Limb (tissue), 2 donors: Measurements from ENCODE around the gene CCDC85A.

Source experiments
- DNase-seq, 2 donors: peaks; one replicate each; pipeline ENCODE4 v3.0.0-alpha.2; 2016; ENCODE audit errors: extremely low spot score in 2 of 2

CCDC85A gene

DNA sequence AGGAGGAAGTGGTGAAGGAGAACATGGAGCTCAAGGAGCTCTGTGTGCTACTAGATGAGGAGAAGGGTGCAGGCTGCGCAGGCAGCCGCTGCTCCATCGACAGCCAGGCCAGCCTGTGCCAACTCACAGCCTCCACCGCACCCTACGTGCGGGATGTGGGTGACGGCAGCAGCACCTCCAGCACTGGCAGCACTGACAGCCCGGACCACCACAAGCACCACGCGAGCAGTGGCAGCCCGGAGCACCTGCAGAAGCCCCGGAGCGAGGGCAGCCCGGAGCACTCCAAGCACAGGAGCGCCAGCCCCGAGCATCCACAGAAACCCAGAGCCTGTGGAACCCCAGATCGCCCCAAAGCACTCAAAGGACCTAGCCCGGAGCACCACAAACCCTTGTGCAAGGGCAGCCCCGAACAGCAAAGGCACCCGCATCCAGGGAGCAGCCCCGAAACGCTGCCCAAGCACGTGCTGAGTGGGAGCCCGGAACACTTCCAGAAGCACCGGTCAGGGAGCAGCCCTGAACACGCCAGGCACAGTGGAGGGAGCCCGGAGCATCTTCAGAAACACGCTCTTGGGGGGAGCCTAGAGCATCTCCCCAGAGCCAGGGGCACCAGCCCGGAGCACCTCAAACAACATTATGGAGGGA, 9.0 kb downstream of the CCDC85A start:
- DNase-seq: no peak

DNA sequence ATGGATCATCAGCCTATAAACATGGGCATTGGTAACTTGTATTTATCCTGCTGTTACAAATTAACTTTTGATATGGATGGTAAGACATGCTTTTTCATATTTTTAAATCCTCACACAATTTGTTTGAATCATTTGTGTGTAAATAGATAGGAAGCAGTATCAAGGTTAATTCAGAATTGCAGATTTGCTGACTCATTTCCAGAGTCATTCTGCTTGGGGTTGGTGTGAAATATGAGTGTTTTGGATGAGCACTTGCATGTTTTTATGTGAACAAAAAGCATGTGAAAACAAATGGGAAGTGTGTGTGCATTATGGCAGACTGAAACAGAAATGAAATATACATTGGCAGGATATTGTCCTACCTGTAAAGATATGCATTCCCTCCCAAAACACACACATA, 11.8 kb downstream of the CCDC85A start:
- DNase-seq: no peak

DNA sequence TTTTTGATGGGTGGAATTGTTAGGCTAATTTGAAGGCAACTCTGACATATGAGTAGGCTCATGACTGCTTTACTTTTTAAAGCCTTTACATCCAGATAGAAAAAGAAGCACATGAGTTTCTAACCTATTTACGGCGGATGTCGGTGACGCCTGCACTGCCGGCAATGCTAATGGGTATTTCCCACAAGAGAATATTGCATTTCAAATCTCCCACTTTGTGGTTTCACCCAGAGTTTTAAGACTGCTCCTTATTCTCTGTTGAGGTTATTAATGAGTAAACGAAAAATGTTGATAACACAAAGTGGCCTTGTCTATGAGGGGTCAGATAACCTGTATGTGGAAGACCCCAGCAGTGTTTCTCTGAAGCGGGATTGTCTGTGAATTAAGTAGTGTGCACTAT, 14.0 kb downstream of the CCDC85A start:
- no peak for DNase-seq

DNA sequence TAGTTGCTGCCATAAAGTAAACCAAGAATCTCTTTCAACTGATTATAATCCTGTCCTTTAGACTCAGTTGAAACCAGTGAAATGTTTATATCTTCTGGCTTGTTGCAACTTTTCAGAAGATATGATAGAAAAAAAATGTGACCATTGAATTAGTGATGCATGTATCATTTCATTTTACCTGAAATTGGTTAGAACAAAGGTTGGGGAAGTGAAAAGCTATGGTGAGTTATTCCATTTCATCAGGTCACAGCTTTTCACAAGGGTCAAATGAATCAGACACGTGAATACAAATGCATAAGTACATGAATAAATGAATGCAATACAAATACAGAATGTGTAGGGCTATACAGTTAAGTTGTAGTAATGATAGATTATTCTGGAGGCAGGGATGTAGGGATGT, 15.1 kb downstream of the CCDC85A start:
- DNase-seq: no peak

DNA sequence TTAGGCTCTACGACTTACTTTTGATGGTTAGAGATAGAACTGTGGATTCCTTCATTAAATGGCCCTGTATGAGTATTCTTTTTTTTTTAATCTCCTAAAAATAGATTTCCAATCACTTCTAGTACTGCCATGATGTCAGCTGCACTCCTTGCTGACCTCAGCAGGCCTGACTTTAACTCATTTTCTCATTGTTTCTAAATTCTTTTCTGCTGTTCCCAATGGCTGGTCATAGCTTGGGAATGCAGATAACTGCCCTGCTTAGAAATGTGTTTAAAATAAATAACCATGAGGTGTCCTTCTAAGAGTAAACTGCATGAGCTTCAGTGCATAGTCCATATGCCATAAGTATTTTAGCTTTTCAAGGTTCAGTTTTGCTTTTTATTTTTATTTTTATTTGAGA, 15.7 kb downstream of the CCDC85A start:
- DNase-seq: no peak

DNA sequence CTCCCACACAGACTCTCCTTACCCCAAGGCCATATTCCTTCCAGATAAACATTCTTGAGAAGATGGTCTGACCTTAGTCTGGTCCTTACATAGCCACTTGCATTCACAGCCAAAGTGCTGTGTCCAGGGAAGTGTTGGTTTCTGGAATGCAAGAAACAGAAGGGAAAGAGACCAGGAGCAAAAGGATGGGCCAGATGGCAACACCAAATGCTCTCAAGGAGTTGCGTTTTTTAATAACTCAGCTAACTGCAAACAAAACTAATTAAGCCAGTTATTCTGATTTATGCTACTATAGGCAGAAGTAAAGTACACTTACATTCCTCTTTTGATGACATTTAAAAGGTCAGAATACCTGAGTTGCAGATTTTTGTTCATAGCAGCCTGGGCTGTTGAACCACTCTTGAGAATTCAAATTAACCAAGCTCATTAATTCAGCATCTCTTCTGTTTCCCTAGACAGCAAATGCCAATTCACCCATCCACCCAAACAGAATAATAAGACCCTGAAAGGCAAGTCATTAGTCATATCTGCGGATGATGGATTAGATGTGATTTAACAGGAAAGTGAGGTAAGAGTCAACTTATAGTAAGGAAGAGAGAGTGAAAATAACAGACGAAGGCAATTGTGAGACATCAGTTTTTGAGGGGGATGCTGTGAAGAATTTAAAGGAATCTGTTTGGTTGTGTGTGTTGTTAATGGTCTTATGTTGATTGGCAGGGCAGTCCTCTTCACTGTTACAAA, 18.8 kb downstream of the CCDC85A start:
- DNase-seq: no peak

DNA sequence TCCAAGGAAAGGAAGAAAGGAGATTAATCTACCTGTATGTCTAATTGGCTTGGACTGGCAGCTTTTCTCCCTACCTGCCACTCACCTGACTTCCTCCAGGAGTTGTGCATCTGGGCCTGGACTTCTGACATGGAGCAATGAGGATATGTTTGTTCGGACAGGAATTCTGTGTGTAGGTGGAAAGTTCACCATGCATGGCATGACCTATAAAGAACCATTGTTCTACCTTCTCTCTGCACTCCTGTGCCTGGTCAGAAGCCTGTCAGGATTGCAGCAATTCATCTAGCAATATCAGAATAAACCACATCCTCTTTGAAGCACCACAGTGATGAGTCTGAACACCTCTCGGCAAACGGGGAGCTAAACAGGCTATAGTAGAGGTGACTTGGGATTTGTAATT, 20.8 kb downstream of the CCDC85A start:
- DNase-seq: no peak

DNA sequence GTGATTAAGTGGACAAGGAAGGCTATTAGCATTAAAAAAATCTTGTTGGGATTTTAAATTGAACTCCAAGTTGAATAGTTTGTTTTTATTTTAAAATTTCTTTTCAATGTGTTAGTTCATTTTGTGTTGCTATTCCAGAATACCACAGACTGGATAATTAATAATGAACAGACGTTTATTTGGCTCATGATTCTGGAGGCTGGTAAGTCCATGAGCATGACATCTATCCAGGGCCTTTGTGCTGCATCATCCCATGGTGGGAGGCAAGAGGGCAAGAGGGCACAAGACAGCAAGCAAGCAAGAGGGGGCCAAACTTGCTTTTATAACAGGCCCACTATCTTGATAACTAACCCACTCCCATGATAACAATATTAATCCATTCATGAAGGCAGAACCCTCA, 22.5 kb downstream of the CCDC85A start:
- no peak for DNase-seq

DNA sequence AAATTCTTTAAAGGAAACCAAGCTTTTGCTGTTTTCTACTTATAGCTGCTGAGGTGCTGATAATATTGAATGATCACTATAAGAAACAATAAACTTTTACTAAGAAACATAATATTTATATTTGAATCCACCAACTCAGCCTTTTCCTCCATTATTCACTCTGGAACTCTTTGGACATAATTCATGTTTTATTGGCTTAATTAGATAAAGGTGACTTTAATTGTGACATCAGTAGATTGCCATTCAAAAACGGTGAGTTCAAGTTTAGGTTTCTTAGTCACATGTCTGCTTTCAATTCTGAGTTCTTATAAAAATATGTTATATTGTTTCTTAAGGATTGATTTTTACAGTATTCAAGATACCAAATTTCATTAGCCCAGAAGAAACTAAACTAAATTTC, 24.0 kb downstream of the CCDC85A start:
- DNase-seq: no peak

DNA sequence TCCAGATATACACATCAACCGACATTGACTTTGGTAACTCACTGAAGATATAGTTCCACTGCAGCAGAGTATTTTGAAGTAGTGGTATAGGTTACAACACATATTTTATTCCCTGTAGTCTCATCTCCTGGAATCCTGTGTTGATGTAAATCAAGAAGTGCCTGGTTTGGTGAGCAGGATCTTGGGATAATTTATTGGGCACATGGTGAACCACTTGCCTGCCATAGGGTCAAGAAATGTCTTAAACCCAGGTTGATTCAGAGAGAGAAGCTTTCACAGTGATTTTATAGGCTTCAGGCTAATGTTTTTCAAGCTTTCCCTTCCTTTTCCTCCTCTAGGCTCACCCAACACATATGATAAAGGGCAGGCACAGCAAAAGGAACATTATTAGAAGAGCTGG, 24.6 kb downstream of the CCDC85A start:
- no peak for DNase-seq

DNA sequence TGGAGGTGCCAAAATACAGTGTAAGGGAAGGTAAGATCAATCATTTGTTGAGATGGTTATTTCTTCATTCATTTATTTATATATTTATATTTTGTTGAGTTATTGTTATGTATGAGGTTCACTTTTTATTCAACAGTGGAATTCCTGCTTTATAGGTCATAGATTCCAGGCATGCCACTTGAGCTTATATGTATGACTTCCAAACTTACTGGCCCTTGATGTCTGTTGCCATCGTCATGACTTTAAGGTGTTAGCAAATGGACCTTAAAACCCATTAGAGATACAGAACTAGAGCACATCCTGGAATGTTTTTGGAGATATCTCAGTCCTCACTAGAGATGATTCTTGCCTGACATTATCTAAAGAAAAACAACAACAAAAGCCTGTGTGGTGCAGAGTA, 25.9 kb downstream of the CCDC85A start:
- no peak for DNase-seq

DNA sequence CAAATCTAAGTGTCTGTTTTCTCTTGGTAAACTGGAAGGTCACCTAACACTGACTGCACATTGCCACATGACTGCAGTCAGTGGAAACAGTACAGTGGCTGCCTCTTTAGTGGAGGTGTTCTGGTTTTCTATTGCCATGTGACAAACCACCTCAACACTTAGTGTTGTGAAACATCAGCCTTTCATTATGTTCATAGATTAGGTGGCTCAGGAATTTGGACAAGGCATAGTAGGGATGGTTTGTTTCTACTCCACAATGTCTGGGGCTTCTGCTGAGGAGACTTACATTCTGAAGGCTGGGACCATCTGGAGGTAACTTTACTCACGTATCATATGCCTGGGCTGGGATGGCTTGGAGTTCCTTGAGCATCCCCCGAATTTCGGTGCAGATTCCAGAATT, 26.5 kb downstream of the CCDC85A start:
- no peak for DNase-seq

DNA sequence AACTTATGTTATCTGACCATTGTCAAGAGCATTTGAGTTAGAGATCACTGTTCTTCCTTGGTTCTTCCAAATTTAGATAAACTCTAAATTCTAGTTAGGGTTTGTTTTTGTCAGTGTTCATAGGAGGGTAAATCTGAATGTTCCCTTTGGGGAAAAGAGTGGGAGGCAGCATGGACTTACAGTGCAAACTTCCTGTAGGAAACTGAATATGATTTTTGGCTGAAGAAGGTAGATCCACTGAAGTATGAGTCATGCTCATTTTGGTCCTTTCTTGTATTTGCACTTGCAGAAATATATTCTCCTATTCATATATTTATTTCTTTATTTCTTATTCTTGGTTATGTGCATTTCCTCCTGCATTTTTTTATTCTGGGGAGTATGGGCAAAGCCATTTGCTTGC, 27.3 kb downstream of the CCDC85A start:
- DNase-seq: no peak

DNA sequence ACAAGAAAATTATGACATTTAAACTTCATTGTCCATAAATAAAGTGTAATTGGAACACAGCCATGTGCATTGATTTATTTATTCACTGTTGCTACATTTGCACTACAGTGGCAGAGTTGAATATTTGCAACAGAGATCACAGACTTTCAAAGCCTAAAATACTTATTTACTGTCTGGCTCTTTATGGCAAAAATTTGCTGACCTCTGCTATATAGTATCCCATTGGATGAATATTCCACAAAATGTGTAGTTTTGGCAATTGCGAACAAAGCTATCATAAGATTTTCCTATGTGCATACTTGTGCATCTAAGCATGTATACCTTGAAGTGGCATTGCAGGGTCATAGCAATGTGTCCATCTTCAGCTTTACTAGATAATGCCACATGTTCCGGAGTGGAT, 32.1 kb downstream of the CCDC85A start:
- DNase-seq: no peak

DNA sequence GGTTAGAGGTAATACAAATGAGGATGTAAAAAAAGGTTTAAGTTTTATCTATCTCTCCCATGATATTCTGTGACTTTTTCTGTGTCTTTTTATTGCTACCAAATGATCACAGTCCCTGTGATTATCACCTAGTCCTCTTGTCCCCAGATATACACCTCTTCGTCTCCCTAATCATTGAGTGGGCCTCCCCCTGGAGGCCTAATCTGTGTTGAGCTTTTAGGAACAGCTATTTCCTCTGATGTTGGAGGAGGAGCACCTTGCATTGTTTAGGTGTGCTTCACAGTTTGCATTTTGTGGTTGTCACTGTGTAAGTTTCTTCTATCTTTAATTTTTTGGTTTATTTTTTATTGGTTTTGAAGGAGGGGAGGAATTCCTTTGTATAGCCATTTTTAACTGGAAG, 33.3 kb downstream of the CCDC85A start:
- no peak for DNase-seq

DNA sequence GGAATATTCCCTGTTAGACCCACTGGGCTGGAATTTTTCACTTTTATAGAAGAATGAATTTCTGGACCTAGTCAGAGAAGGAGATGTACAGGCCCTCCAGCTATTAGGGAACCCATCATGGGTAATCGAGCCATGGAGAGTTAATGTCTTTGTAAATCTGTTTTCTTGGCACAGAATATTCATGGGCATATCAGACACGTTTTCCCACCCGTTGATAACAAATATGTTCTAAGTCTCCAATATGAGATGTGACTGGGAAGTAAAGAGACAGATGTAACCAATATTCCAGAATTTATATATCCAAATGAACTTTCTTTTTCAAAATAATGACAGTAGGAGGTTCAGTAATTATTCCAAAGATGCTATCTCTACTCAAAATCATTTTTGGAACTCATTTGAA, 38.7 kb downstream of the CCDC85A start:
- DNase-seq: no peak

DNA sequence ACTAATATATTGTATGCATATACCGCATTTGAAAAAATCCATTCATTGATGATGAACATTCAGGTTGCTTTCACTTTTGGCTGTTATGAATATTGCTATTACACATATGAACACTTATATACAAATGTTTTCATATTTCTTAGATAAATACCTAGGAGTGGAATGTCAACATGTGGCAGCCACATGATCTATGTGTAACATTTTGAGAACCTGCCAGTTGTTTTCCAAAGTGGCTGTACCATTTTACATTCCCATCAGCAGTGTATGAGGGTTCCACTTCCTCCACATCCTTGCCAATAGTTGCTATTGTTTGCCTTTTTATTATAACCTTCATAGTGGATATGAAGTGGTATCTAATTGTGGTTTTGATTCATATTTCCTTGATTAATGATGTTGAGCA, 40.5 kb downstream of the CCDC85A start:
- DNase-seq: no peak

DNA sequence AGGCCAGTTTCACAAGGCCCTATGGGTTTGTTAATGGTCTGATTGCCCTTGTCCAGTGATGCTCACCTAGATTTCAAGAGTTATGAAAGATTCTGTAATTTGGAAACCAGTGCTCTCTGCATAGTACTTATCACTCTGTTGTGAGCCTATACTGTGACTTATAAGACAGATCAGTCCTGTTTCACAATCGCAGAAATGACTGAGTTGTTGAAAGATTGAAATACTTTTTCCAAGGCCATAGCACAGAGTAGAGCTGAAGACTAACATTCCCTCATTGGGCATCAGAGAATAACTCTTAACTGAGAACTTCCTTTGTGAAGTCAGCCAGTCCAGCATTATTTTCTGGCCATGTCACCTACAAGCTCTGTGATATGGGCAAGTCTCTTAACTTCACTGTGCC, 44.0 kb downstream of the CCDC85A start:
- DNase-seq: no peak

DNA sequence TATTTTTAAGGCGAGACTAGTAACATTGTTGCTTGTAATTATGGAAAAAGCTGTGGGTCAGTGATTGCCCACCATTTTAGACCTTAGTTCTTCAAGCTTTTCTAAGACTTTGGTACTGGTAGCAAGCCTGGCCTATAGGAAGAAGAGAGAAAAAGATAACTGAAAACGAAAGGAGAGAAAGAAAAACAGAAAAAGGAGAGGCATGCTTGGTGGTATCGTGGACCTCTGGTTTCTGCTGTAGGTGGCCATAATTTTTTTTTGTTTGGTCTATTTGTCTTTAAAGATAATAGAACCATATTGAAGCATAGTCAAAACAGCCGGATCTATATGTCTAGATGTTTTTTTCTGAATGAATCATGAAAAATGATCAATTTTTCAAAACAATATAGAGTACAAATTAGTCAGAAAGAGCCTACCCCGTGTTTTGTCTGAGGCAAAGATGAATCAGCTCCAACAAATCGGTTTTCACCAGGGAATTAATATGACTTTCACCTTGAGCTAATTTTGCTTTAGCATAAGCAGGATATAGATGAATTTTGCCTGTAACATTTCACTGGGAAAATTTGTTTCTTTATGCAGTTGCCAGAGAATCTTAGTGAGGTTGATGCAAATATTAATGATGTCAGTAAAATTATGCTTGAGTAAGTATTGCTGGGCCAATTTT, 45.7 kb downstream of the CCDC85A start:
- DNase-seq: no peak

DNA sequence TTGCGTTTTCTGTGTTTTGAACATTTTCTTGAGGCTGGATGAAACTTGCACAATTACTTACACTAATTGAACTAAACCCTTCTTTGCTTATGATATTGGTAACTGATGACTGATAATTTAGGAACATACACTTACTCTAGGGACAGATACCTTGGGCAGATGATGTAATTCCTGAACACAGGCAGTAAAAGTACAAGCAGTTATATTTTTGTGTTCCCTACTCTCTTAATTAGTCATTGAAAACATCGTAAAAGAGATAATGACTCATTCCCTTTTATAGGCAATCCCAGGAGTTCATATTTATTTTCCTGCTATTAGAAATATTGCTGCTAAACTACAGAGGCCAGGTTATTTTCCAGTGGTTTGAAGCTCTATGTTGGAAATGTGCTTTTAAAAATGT, 46.4 kb downstream of the CCDC85A start:
- no peak for DNase-seq

DNA sequence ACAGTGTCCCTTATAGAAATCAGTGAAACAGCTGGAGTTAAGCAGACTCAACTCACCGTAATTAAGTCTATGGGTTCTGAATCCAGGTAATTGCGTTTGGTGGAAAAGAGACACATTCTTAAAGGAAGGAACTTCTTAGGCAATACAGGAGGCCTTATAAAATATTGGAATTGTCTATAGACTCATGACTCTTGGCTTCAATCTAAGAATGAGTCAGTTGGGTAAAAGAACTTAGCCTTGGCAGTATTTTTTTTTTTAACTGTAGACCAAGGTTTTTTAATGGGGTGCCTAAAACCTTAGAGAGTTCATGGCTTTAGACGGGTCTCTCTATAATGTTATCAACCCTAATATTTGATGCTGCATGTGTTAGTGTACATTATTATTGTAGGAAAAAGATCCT, 47.6 kb downstream of the CCDC85A start:
- no peak for DNase-seq

DNA sequence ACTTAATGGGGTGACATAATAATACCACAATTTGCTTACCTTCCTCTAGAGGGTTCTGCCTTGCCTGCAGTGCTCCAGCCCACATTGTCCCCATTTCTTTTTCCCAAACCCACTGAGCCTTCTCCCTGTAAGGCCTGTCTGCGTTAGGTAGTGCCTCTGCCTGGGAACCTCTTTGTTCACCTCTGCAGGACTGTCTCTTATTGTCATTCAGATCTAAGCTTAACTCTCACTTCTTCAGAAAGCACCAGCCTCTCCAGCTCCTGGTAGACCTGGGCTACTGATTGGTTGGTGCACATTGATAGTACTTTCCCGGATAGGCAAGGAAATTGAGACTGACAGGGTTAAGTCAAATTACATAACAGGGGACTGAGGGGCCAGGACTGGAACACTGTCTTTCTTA, 49.1 kb downstream of the CCDC85A start:
- no peak for DNase-seq

DNA sequence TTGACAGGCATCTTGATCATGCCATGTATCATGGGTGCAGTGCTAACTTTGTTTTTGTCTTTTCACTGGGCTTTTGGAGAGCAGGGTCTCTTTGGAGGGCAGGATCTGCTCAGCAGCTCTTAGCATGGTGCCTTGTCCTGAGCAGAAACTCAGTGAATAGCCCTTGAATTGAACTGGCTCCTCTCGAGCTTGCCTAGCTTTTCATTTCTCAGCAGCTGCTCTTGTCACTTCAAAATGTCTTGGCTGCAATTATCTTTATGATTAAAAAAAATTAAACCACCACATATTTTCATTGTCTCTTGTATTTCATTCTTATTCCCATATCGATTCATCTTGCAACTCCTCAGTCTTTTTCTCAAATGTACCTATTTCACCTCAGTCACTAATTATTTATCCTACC, 50.5 kb downstream of the CCDC85A start:
- DNase-seq: no peak
